Measurements from ENCODE around the gene CNTRL. TPM values are rescaled to one million over a fixed set of nuclear protein-coding genes. Genes with fewer than 3 reads are reported as not detected.
A peak's percentile ranks its signal among the peaks of the same experiment; 100 is the strongest.

The CNTRL gene
- total RNA-seq, 3 donors from 2014 or later (not counting 1 experiment from before 2014, with no cell fraction given), result 59.1 to 74.3 (median 60.0) TPM

- WGBS (ENCODE audit: insufficient coverage), result 92% methylated on average over 2 of the region's 2 CpGs
- Histone ChIP-seq H3K4me3 (ENCODE audit: low read length) (no peak overlapping the region), H3K27ac (ENCODE audit: low read length) (no peak overlapping the region), H3K9me3 (ENCODE audit: control insufficient read depth, insufficient read depth, low read length) (no peaks in the 10 kb centered on the region), H3K27me3 (ENCODE audit: control insufficient read depth, insufficient read depth, low read length) (no peaks in the 10 kb centered on the region), H3K36me3 (ENCODE audit: control insufficient read depth, insufficient read depth, low read length) (peaks cover 86% of the 10 kb centered on the region), H3K4me1 (ENCODE audit: control insufficient read depth, insufficient read depth, low read length) (no peaks in the 10 kb centered on the region)
- DNase-seq, result no peak
- Mint-ChIP-seq H3K27me3 (ENCODE audit: low read depth in 2 of 2) (no peaks in the 10 kb centered on the region), H3K4me3 (no peak overlapping the region), H3K36me3 (peaks cover 16% of the 10 kb centered on the region), H3K4me1 (peaks cover 5 to 19% of the 10 kb centered on the region in 2 donors), H3K27ac (peak overlapping the region; percentile 30 to 49), H3K9me3 (no peaks in the 10 kb centered on the region)
- ATAC-seq, result no peak
- intact Hi-C loops (cut with micrococcal nuclease), result no loop called here
- TF ChIP-seq CTCF (IDR thresholded peaks at IDR 0.05), result no peak
These were observed 93.3 kb downstream of the CNTRL start for GRCh38 chr9:121168052-121168451.

GRCh38 chr9:121169094-121169601 is 94.4 kb downstream of the CNTRL start:
- Histone ChIP-seq H3K9me3 (ENCODE audit: control insufficient read depth, insufficient read depth, low read length) (no peaks in the 10 kb centered on the region), H3K36me3 (ENCODE audit: control insufficient read depth, insufficient read depth, low read length) (peaks cover 91% of the 10 kb centered on the region), H3K4me3 (ENCODE audit: low read length) (no peak overlapping the region), H3K4me1 (ENCODE audit: control insufficient read depth, insufficient read depth, low read length) (no peaks in the 10 kb centered on the region), H3K27ac (ENCODE audit: low read length) (no peak overlapping the region), H3K27me3 (ENCODE audit: control insufficient read depth, insufficient read depth, low read length) (no peaks in the 10 kb centered on the region)
- 42% methylated on average over 3 of the region's 3 CpGs for WGBS (ENCODE audit: insufficient coverage)
- Mint-ChIP-seq H3K27me3 (ENCODE audit: low read depth in 2 of 2) (no peaks in the 10 kb centered on the region), H3K4me1 (peaks cover 5 to 19% of the 10 kb centered on the region in 2 donors), H3K9me3 (no peaks in the 10 kb centered on the region), H3K36me3 (peaks cover 23% of the 10 kb centered on the region), H3K4me3 (no peak overlapping the region), H3K27ac (peak overlapping the region; percentile 30 to 49)
- intact Hi-C loops (cut with micrococcal nuclease), result no loop called here
- DNase-seq (peak in 1 of 2 donors; percentile 61), ATAC-seq (peak; percentile 46 to 77 (median 73))
- peak; percentile 43 for TF ChIP-seq CTCF (IDR thresholded peaks at IDR 0.05)

GRCh38 chr9:121171236-121171635 is 96.5 kb downstream of the CNTRL start:
- intact Hi-C loops (cut with micrococcal nuclease), result no loop called here
- no peaks in the 10 kb centered on the region for H3K9me3 ChIP-seq (ENCODE audit: control insufficient read depth, insufficient read depth, low read length)
- no peak overlapping the region for H3K4me3 Mint-ChIP-seq
- DNase-seq, result no peak
- WGBS (ENCODE audit: insufficient coverage), result 89% methylated on average over 5 of the region's 5 CpGs
- peaks cover 91% of the 10 kb centered on the region for H3K36me3 ChIP-seq (ENCODE audit: control insufficient read depth, insufficient read depth, low read length)
- no peaks in the 10 kb centered on the region for H3K27me3 ChIP-seq (ENCODE audit: control insufficient read depth, insufficient read depth, low read length)
- no peak for TF ChIP-seq CTCF (IDR thresholded peaks at IDR 0.05)
- peak overlapping the region in 1 of 2 donors; percentile 29 for H3K27ac Mint-ChIP-seq
- peaks cover 11 to 25% of the 10 kb centered on the region in 2 donors for H3K4me1 Mint-ChIP-seq
- H3K27me3 Mint-ChIP-seq (ENCODE audit: low read depth in 2 of 2), result no peaks in the 10 kb centered on the region
- H3K4me3 ChIP-seq (ENCODE audit: low read length), result no peak overlapping the region
- no peaks in the 10 kb centered on the region for H3K9me3 Mint-ChIP-seq
- no peaks in the 10 kb centered on the region for H3K4me1 ChIP-seq (ENCODE audit: control insufficient read depth, insufficient read depth, low read length)
- H3K36me3 Mint-ChIP-seq, result peaks cover 23% of the 10 kb centered on the region
- no peak for ATAC-seq
- no peak overlapping the region for H3K27ac ChIP-seq (ENCODE audit: low read length)

All from natural killer cell (primary cell).